ENCODE results near the gene ATG14. TPM values are rescaled to one million over a fixed set of nuclear protein-coding genes. Genes with fewer than 3 reads are reported as not detected.

Gene ATG14
- total RNA-seq, 1 donor from 2014 or later = 28.8 TPM

DNA sequence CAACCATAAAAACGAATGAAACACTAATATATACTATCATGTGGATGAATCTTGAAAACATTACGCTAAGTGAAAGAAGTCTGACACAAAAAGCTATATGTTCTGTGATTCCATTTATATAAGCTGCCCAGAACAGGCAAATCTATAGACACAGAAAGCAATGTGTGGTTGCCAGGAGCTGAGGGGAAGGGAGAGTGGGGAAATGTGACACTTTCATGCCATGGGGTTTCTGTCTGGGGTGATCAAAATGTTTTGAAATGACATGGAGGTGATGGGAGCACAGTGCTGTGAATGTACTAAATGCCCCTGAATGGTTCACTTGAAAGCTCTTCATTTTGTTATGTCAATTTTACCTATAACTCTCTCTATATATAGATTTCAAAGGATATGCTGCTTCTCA is 30.1 kb downstream of the ATG14 start:
- peaks cover 2% of the 10 kb centered on the region for H3K27me3 Mint-ChIP-seq (ENCODE audit: insufficient read depth, low read depth)
- no peak for DNase-seq (ENCODE audit: low spot score)
- no peaks in the 10 kb centered on the region for H3K79me2 ChIP-seq (ENCODE audit: low read depth)
- no peak overlapping the region for H3K4me3 Mint-ChIP-seq
- no peaks in the 10 kb centered on the region for H3K9me3 Mint-ChIP-seq
- H3K36me3 Mint-ChIP-seq = peaks cover 7% of the 10 kb centered on the region
- H3K27ac Mint-ChIP-seq = no peak overlapping the region
- H3K4me1 Mint-ChIP-seq = no peaks in the 10 kb centered on the region
- no peak for TF ChIP-seq EZH2phosphoT487 (IDR thresholded peaks at IDR 0.05)
- no peak for TF ChIP-seq EZH2 (IDR thresholded peaks at IDR 0.05)
- TF ChIP-seq, protein P1, sequence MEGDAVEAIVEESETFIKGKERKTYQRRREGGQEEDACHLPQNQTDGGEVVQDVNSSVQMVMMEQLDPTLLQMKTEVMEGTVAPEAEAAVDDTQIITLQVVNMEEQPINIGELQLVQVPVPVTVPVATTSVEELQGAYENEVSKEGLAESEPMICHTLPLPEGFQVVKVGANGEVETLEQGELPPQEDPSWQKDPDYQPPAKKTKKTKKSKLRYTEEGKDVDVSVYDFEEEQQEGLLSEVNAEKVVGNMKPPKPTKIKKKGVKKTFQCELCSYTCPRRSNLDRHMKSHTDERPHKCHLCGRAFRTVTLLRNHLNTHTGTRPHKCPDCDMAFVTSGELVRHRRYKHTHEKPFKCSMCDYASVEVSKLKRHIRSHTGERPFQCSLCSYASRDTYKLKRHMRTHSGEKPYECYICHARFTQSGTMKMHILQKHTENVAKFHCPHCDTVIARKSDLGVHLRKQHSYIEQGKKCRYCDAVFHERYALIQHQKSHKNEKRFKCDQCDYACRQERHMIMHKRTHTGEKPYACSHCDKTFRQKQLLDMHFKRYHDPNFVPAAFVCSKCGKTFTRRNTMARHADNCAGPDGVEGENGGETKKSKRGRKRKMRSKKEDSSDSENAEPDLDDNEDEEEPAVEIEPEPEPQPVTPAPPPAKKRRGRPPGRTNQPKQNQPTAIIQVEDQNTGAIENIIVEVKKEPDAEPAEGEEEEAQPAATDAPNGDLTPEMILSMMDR (IDR thresholded peaks at IDR 0.05) = no peak
- no peak overlapping the region for H3K27ac ChIP-seq
- no peaks in the 10 kb centered on the region for H3K9me3 ChIP-seq (ENCODE audit: low read depth)
- no peaks in the 10 kb centered on the region for H3F3A ChIP-seq (ENCODE audit: low read depth)
- H3K4me3 ChIP-seq = no peak overlapping the region
- no peak overlapping the region for H3K4me2 ChIP-seq
- no peaks in the 10 kb centered on the region for H3K27me3 ChIP-seq
- H4K20me1 ChIP-seq (ENCODE audit: low read depth) = no peaks in the 10 kb centered on the region
- H3K4me1 ChIP-seq = no peaks in the 10 kb centered on the region
- no peak overlapping the region for H2AFZ ChIP-seq (replicated peaks)
- no peak overlapping the region for H3K9ac ChIP-seq
- peaks cover 3% of the 10 kb centered on the region for H3K36me3 ChIP-seq

DNA sequence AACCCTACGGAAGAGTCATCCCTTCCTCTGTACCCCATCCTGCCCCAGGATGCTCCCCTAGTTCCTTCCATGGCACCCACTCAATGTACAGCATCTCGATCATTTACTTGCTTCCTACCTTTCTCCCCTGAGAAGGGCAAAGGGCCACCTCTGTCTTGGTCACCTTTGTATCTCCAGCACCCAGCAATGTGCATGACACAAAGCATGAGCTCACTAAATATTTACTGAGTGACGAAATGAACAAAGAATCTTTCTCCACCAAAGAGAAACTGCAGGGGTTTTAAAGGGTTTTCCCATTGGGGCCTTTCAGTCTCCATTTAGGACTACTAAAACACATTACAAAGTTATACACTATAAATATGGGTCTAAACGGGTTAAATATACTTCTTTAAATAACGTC is 30.6 kb downstream of the ATG14 start:
- H3K27ac ChIP-seq = no peak overlapping the region
- no peak for DNase-seq (ENCODE audit: low spot score)
- no peak overlapping the region for H3K4me3 ChIP-seq
- H3K4me2 ChIP-seq = no peak overlapping the region
- Mint-ChIP-seq H3K36me3 (peaks cover 13% of the 10 kb centered on the region), H3K9me3 (no peaks in the 10 kb centered on the region), H3K4me1 (no peaks in the 10 kb centered on the region), H3K27ac (no peak overlapping the region), H3K4me3 (no peak overlapping the region), H3K27me3 (ENCODE audit: insufficient read depth, low read depth) (peaks cover 2% of the 10 kb centered on the region)
- H3K36me3 ChIP-seq = peaks cover 7% of the 10 kb centered on the region
- H3K27me3 ChIP-seq = no peaks in the 10 kb centered on the region
- H2AFZ ChIP-seq (replicated peaks) = no peak overlapping the region
- H3K9ac ChIP-seq = no peak overlapping the region
- no peaks in the 10 kb centered on the region for H4K20me1 ChIP-seq (ENCODE audit: low read depth)
- no peaks in the 10 kb centered on the region for H3K4me1 ChIP-seq
- H3F3A ChIP-seq (ENCODE audit: low read depth) = no peaks in the 10 kb centered on the region
- H3K79me2 ChIP-seq (ENCODE audit: low read depth) = no peaks in the 10 kb centered on the region
- no peak for TF ChIP-seq EZH2 (IDR thresholded peaks at IDR 0.05)
- TF ChIP-seq, protein P1 (IDR thresholded peaks at IDR 0.05) = no peak
- no peak for TF ChIP-seq EZH2phosphoT487 (IDR thresholded peaks at IDR 0.05)
- H3K9me3 ChIP-seq (ENCODE audit: low read depth) = no peaks in the 10 kb centered on the region

DNA sequence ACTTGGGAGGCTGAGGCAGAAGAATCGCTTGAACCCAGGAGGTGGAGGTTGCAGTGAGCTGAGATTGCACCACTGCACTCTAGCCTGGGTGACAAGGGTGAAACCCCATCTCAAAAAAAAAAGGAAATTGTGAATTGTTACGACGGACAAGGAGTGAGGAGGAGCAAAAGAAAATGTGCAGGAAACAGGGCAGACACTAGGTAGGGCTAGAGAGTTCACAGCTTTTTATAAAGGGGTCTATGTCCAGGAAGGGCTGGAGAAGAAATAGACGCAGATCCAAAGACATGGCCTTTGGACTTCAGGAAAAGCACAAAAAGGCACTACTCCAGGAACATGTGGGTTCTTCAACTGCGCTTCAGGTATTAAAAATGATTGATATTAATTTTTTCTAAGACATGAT is 34.4 kb downstream of the ATG14 start:
- Histone ChIP-seq H4K20me1 (ENCODE audit: low read depth) (no peaks in the 10 kb centered on the region), H3F3A (ENCODE audit: low read depth) (no peaks in the 10 kb centered on the region), H3K4me2 (no peak overlapping the region), H3K9me3 (ENCODE audit: low read depth) (no peaks in the 10 kb centered on the region), H3K4me1 (no peaks in the 10 kb centered on the region), H3K79me2 (ENCODE audit: low read depth) (no peaks in the 10 kb centered on the region), H2AFZ (replicated peaks) (no peak overlapping the region), H3K27ac (no peak overlapping the region), H3K4me3 (no peak overlapping the region), H3K27me3 (no peaks in the 10 kb centered on the region), H3K36me3 (peaks cover 11% of the 10 kb centered on the region), H3K9ac (no peak overlapping the region)
- H3K27ac Mint-ChIP-seq = no peak overlapping the region
- no peak for TF ChIP-seq EZH2phosphoT487 (IDR thresholded peaks at IDR 0.05)
- TF ChIP-seq, protein P1 (IDR thresholded peaks at IDR 0.05) = peak; percentile 26
- H3K36me3 Mint-ChIP-seq = peaks cover 14% of the 10 kb centered on the region
- DNase-seq (ENCODE audit: low spot score) = no peak
- no peak overlapping the region for H3K4me3 Mint-ChIP-seq
- peaks cover 2% of the 10 kb centered on the region for H3K27me3 Mint-ChIP-seq (ENCODE audit: insufficient read depth, low read depth)
- no peaks in the 10 kb centered on the region for H3K9me3 Mint-ChIP-seq
- H3K4me1 Mint-ChIP-seq = no peaks in the 10 kb centered on the region
